ENCODE data around the gene C2CD3.

GRCh38 chr11:74055938-74056337 is 114.9 kb downstream of the C2CD3 start:
- TF ChIP-seq EZH2phosphoT487 (IDR thresholded peaks at IDR 0.05; ENCODE audit: insufficient read depth, low read depth) (no peak), EZH2 (IDR thresholded peaks at IDR 0.05; ENCODE audit: insufficient read depth, poor library complexity, severe bottlenecking) (no peak)
